B cell (primary cell): Measurements from ENCODE around the gene TIMP2. TPM values are rescaled to one million over a fixed set of nuclear protein-coding genes. Genes with fewer than 3 reads are reported as not detected.
"Not testable (repeated sequence)": the region's sequence is repeated elsewhere in the genome, so short reads cannot be mapped to it uniquely, and the experiment has no call there.

Source experiments
- ATAC-seq: fragments of 200-7000 bp; cut with Tn5 transposase; one replicate; pipeline ENCODE4 v1.10.0; 2021; ENCODE audit warnings: low read depth, mild to moderate bottlenecking, moderate number of reproducible peaks, moderate library complexity
- CTCF ChIA-PET: fragments of 350-600 bp; sonication (Branson Sonifier 250); formaldehyde crosslinking; loops from one replicate; lab custom pipeline; 2021; ENCODE audit warnings: antibody characterized with exemption, inconsistent platforms; lab: Charles Lee
- POLR2A ChIA-PET: fragments of 350-600 bp; sonication (Branson Sonifier 250); formaldehyde crosslinking; loops from one replicate; lab custom pipeline; 2021; ENCODE audit warnings: antibody characterized with exemption; lab: Charles Lee
- DNase-seq: peaks from one replicate; pipeline ENCODE4 v3.0.0; 2013
- H2AFZ ChIP-seq: 2 replicates; pipeline ENCODE4 v1.6.1; 2012; ENCODE audit warnings: mild to moderate bottlenecking, low read depth, low read length; ENCODE audit not compliant: insufficient read depth, poor library complexity, severe bottlenecking
- H3K27ac ChIP-seq, 2 donors: 1 replicate in 1 of 2; 2 replicates in 1 of 2; pipeline ENCODE4 v1.5.1; 2012 to 2013; ENCODE audit warnings: low read length in 2 of 2, mild to moderate bottlenecking in 2 of 2, moderate library complexity in 1 of 2
- H3K27me3 ChIP-seq, 4 experiments: fragments of 200-600 bp in 1 of 4; sonication (generic) in 1 of 4; replicated peaks in 1 of 4; 1 replicate in 2 of 4; 2 replicates in 2 of 4; pipeline versions ENCODE4 v1.6.1 to v1.7.0; 2013 to 2016; ENCODE audit warnings: low read length in 3 of 4, mild to moderate bottlenecking in 2 of 4, mixed read lengths in 1 of 4, moderate library complexity in 1 of 4; ENCODE audit not compliant: insufficient read depth in 4 of 4, control insufficient read depth in 3 of 4; ENCODE audit errors: control extremely low read depth in 1 of 4
- H3K36me3 ChIP-seq, 2 experiments: replicated peaks in 1 of 2; 1 replicate in 1 of 2; 2 replicates in 1 of 2; pipeline versions ENCODE4 v1.6.1 to v1.7.1; 2013; ENCODE audit warnings: low read length in 1 of 2; ENCODE audit not compliant: insufficient read depth in 2 of 2, control insufficient read depth in 1 of 2; ENCODE audit errors: control extremely low read depth in 1 of 2, extremely low read depth in 1 of 2
- H3K4me1 ChIP-seq, 2 donors: fragments of 200-600 bp in 1 of 2; sonication (generic) in 1 of 2; 1 replicate in 1 of 2; 2 replicates in 1 of 2; pipeline versions ENCODE4 v1.5.1 to v1.6.1; 2013 to 2017; ENCODE audit warnings: low read length in 2 of 2; ENCODE audit not compliant: control insufficient read depth in 2 of 2, insufficient read depth in 2 of 2
- H3K4me2 ChIP-seq: replicated peaks from 2 replicates; pipeline ENCODE3; 2012; ENCODE audit warnings: mild to moderate bottlenecking, low read depth, low read length; ENCODE audit not compliant: poor library complexity, severe bottlenecking
- H3K4me3 ChIP-seq, 5 experiments: fragments of 200-600 bp in 1 of 5; sonication (generic) in 1 of 5; 1 replicate in 3 of 5; 2 replicates in 2 of 5; pipeline versions ENCODE4 v1.5.1 to v1.7.0; 2011 to 2016; ENCODE audit warnings: low read length in 4 of 5, mild to moderate bottlenecking in 4 of 5, low read depth in 2 of 5, control low read depth in 1 of 5, moderate library complexity in 1 of 5; ENCODE audit not compliant: insufficient read depth in 1 of 5; ENCODE audit errors: control extremely low read depth in 1 of 5, extremely low read depth in 1 of 5
- H3K79me2 ChIP-seq: fragments of 200-600 bp; sonication (generic); one replicate; pipeline ENCODE4 v1.6.0; 2016; ENCODE audit warnings: low read length; ENCODE audit not compliant: control insufficient read depth, insufficient read depth
- H3K9ac ChIP-seq: fragments of 200-600 bp; sonication (generic); 2 replicates; pipeline ENCODE4 v1.6.1; 2017; ENCODE audit warnings: mild to moderate bottlenecking, low read length, moderate library complexity
- H3K9me3 ChIP-seq, 3 donors: one replicate each; pipeline versions ENCODE4 v1.6.1 to v1.7.1; 2013; ENCODE audit warnings: low read length in 2 of 3; ENCODE audit not compliant: control insufficient read depth in 2 of 3, insufficient read depth in 1 of 3; ENCODE audit errors: control extremely low read depth in 1 of 3
- H4K20me1 ChIP-seq: 2 replicates; pipeline ENCODE4 v1.6.0; 2012; ENCODE audit warnings: mild to moderate bottlenecking, low read length; ENCODE audit not compliant: insufficient read depth, control insufficient read depth, poor library complexity, severe bottlenecking
- H3K27ac Mint-ChIP-seq: one replicate; pipeline ENCODE4 v1.8.0; 2021; ENCODE audit warnings: mixed read lengths
- H3K27me3 Mint-ChIP-seq: one replicate; pipeline ENCODE4 v1.8.0; 2021; ENCODE audit warnings: mixed read lengths
- H3K4me1 Mint-ChIP-seq: one replicate; pipeline ENCODE4 v1.8.0; 2021; ENCODE audit warnings: mixed read lengths
- H3K4me3 Mint-ChIP-seq: one replicate; pipeline ENCODE4 v1.8.0; 2021; ENCODE audit warnings: mixed read lengths
- H3K9me3 Mint-ChIP-seq: one replicate; pipeline ENCODE4 v1.8.0; 2022; ENCODE audit warnings: mixed read lengths; ENCODE audit not compliant: insufficient read depth
- EZH2 ChIP-seq: IDR thresholded peaks from 2 replicates; pipeline ENCODE4 v1.6.1; 2012; ENCODE audit warnings: borderline replicate concordance, low read depth, mild to moderate bottlenecking, moderate library complexity, low read length; ENCODE audit not compliant: insufficient read depth, poor library complexity, severe bottlenecking
- WGBS: methylation state at CpG from one replicate; pipeline ENCODE4 v1.1.5; 2013; ENCODE audit warnings: missing lambda C conversion rate; ENCODE audit not compliant: insufficient coverage; 5-methylcytosine and 5-hydroxymethylcytosine counted together
- intact Hi-C: fragments of 100-400 bp; cut with micrococcal nuclease; formaldehyde crosslinking; loops from one replicate; pipeline ENCODE4 v1.10.0; 2022
- polyA plus RNA-seq: library from polyadenylated mRNA; depleted of rRNA; stranded (reverse); fragments of >200 nt; gene quantifications from 2 replicates; pipeline ENCODE4 v1.2.3, GENCODE V29; 2012
- total RNA-seq, 2 donors: library from RNA; stranded (reverse); fragments of 120-200 nt in 1 of 2; gene quantifications; 1 replicate in 1 of 2; 2 replicates in 1 of 2; pipeline versions ENCODE4 v1.2.3 to v1.2.4, GENCODE V29; 2013 to 2022
- TF ChIP-seq, protein P1 (sequence below): fragments of 200-600 bp; IDR thresholded peaks from one replicate; pipeline ENCODE4 v1.8.0; 2022; ENCODE audit warnings: antibody characterized with exemption, mild to moderate bottlenecking

TIMP2 gene
- total and polyA plus RNA-seq, 2 donors (not counting 1 experiment from before 2014, with no cell fraction given) = 4.8 to 10.0 TPM

GRCh38 chr17:78904371-78904770 lies 20.8 kb downstream of the TIMP2 start:
- 81% methylated on average over 3 of the region's 9 CpGs for WGBS
- CTCF ChIA-PET = no interaction called here
- intact Hi-C loops = no loop called here
- Histone ChIP-seq H3K27ac (no peak overlapping the region), H3K79me2 (peaks cover 6% of the 10 kb centered on the region), H3K4me3 (no peak overlapping the region), H3K9me3 (no peaks in the 10 kb centered on the region), H3K36me3 (no peaks in the 10 kb centered on the region), H2AFZ (no peak overlapping the region), H3K4me2 (no peak overlapping the region), H3K4me1 (no peaks in the 10 kb centered on the region), H4K20me1 (no peaks in the 10 kb centered on the region), H3K9ac (no peak overlapping the region), H3K27me3 (no peaks in the 10 kb centered on the region)
- TF ChIP-seq EZH2 = no peak
- Mint-ChIP-seq H3K27me3 (peaks cover 10% of the 10 kb centered on the region), H3K4me1 (no peaks in the 10 kb centered on the region), H3K27ac (no peak overlapping the region), H3K4me3 (no peak overlapping the region), H3K9me3 (no peaks in the 10 kb centered on the region)
- DNase-seq (no peak), ATAC-seq (no peak)
- POLR2A ChIA-PET = no interaction called here

GRCh38 chr17:78903101-78903779 lies 21.9 kb downstream of the TIMP2 start, which contains the start of gene CEP295NL:
CEP295NL (minus strand) TSS chr17:78903201; CDS start chr17:78901828, 1,373 bp downstream.
- ChIA-PET CTCF (no interaction called here), POLR2A (no interaction called here)
- Histone ChIP-seq H3K27me3 (no peaks in the 10 kb centered on the region), H3K4me3 (no peak within 1 kb of the TSS), H3K4me2 (no peak within 1 kb of the TSS), H3K36me3 (no peaks in the 10 kb centered on the region), H3K27ac (no peak within 1 kb of the TSS), H2AFZ (no peak within 1 kb of the TSS), H3K9me3 (no peaks in the 10 kb centered on the region), H3K4me1 (no peaks in the 10 kb centered on the region), H4K20me1 (no peaks in the 10 kb centered on the region), H3K79me2 (peaks cover 2% of the 10 kb centered on the region), H3K9ac (no peak within 1 kb of the TSS)
- TF ChIP-seq, protein P1, sequence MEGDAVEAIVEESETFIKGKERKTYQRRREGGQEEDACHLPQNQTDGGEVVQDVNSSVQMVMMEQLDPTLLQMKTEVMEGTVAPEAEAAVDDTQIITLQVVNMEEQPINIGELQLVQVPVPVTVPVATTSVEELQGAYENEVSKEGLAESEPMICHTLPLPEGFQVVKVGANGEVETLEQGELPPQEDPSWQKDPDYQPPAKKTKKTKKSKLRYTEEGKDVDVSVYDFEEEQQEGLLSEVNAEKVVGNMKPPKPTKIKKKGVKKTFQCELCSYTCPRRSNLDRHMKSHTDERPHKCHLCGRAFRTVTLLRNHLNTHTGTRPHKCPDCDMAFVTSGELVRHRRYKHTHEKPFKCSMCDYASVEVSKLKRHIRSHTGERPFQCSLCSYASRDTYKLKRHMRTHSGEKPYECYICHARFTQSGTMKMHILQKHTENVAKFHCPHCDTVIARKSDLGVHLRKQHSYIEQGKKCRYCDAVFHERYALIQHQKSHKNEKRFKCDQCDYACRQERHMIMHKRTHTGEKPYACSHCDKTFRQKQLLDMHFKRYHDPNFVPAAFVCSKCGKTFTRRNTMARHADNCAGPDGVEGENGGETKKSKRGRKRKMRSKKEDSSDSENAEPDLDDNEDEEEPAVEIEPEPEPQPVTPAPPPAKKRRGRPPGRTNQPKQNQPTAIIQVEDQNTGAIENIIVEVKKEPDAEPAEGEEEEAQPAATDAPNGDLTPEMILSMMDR = no peak
- no peak for TF ChIP-seq EZH2
- Mint-ChIP-seq H3K27me3 (peaks cover 10% of the 10 kb centered on the region), H3K4me3 (no peak within 1 kb of the TSS), H3K9me3 (no peaks in the 10 kb centered on the region), H3K4me1 (no peaks in the 10 kb centered on the region), H3K27ac (no peak within 1 kb of the TSS)
- intact Hi-C loops = no loop called here
- WGBS = 87% methylated on average over 13 of the region's 17 CpGs
- ATAC-seq (no peak), DNase-seq (no peak)

DNA sequence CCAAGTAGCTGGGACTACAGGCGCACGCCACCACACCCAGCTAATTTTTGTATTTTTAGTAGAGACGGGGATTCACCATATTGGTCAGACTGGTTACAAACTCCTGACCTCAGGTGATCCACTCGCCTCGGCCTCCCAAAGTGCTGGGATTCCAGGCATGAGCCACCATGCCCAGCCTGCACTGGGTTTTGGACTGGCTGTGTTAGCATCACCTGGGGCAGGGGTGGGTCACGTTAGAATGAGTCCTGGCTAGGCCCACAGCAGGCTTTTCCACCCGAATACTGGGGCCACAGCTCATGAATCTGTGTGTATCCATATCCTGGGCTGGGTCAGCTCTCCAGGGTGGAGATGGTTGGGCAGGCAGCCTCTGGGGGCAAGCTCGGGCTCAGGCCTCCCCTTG lies 23.0 kb downstream of the TIMP2 start:
- intact Hi-C loops, H3K27ac ChIP-seq, H3K27ac Mint-ChIP-seq, H3K4me2 ChIP-seq, H2AFZ ChIP-seq, H3K4me1 ChIP-seq, H3K4me1 Mint-ChIP-seq, H3K79me2 ChIP-seq, H3K27me3 ChIP-seq, H3K9ac ChIP-seq, POLR2A ChIA-PET, ATAC-seq, H3K9me3 Mint-ChIP-seq, H3K9me3 ChIP-seq, H4K20me1 ChIP-seq, H3K27me3 Mint-ChIP-seq, DNase-seq, H3K4me3 Mint-ChIP-seq, H3K36me3 ChIP-seq, H3K4me3 ChIP-seq, CTCF ChIA-PET: not testable (repeated sequence)
- 91% methylated on average over 8 of the region's 8 CpGs for WGBS
